HG02763 (cell line): ENCODE results near the gene ALCAM.
"Not testable (repeated sequence)": the region's sequence is repeated elsewhere in the genome, so short reads cannot be mapped to it uniquely, and the experiment has no call there.

ENCODE experiments used
- ATAC-seq: cut with Tn5 transposase; IDR thresholded peaks from one replicate; pipeline ENCODE4 v1.9.1; 2021; ENCODE audit warnings: mild to moderate bottlenecking, moderate library complexity; ENCODE audit not compliant: unreplicated experiment

Gene ALCAM

GRCh38 chr3:105385819-105386508 lies 19.3 kb downstream of the ALCAM start:
- peak; percentile 68 for ATAC-seq

GRCh38 chr3:105387122-105387751 lies 20.5 kb downstream of the ALCAM start:
- no peak for ATAC-seq

GRCh38 chr3:105388176-105388575 lies 21.5 kb downstream of the ALCAM start:
- ATAC-seq = no peak

DNA sequence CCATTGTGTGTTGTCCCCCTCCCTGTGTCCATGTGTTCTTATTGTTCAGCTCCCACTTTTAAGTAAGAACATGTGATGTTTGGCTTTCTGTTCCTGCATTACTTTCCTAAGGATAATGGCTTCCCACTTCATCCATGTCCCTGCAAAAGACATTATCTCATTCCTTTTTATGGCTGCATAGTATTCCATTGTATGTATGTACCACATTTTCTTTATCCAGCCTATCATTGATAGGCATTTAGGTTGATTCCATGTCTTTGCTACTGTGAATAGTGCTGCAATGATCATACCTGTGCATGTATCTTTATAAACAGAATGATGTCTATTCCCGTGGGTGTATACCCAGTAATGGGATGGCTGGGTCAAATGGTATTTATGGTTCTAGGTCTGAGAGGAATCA lies 23.1 kb downstream of the ALCAM start:
- ATAC-seq = not testable (repeated sequence)

DNA sequence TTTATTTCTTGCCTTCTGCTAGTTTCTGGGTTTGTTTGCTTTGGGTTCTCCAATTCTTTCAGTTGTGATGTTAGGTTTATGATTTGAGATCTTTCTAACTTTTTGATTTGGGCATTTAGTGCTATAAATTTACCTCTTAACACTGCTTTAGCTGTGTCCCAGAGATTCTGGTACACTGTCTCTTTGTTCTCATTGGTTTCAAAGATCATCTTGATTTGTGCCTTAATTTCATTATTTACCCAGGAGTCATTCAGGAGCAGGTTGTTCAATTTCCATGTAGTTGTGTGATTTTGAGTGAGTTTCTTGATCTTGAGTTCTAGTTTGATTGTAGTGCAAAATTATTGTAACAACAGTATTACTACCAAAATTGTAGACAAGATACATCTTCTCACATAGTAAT lies 25.9 kb downstream of the ALCAM start:
- not testable (repeated sequence) for ATAC-seq

GRCh38 chr3:105394177-105394576 lies 27.5 kb downstream of the ALCAM start:
- ATAC-seq = no peak

DNA sequence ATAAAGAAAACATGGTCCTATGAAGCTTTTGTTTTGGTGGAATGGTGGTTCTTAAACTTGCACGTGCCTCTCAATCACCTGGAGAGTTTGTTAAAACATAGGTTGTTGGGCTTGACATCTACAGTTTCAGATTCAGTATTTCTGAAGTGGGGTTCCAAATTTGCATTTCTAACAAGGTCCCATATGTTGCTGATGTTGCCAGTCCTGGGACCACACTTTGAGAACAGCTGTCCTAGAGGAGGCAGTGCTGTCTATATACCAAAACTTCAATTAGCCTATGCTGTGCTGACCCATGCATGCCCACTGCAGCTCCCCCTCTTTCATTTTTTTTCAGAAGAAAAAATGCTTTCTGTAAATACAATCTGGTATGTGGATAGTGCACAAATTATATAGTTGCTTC lies 31.3 kb downstream of the ALCAM start:
- ATAC-seq = no peak

GRCh38 chr3:105398437-105398836 lies 31.7 kb downstream of the ALCAM start:
- no peak for ATAC-seq

DNA sequence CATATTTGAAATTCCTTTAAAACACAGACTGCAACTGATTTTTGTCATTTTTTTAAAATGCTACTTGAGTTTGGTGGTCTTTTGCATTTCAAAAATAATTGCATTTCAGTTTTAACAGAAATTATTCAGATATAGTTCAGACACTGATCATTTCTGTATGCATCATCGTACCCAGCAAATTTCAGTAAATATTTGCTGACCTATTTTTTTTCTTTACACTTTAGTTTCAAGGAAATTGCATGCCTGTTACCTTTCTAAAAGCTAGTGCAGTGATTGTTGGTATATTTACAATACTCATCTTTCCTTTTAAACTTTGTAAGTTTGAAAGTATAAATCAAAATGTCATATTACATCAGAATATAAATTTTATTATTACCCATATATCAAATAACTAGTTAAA lies 32.4 kb downstream of the ALCAM start:
- no peak for ATAC-seq

DNA sequence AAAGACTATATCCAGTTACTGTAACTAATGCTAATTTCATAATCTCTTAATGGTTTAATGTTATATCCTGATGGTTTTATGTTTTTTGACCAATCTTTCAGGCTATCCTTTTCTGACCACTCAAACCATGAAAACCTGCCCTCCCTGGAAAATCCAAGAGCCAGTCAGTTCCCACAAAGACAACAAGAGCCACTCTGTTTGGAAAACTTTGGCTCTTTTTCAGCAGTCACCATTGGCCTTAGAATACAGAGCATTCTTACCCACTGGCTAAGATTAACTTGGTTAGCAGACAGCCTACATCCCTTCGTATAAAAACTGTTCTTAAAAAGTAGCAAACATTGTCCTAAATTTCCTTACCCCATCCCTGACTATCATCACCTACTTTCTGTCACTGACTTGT lies 32.9 kb downstream of the ALCAM start:
- no peak for ATAC-seq

DNA sequence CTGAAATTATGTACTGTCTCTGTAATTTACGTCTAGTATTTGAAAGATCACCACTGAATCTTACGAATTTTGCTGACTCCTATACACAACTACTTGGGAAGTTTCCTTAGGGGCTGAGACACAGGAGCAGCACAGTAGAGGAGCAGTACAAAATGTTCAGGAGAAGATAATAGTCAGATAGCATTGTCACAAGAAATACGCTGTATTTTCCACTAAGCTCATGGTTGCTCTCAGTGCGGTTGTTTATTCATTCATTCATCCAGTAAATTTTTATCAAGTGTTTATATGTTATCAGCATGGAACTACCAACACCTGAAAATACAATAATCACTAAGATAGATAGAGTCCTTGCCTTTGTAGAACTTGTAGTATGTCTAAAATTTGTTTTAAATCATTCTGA lies 34.5 kb downstream of the ALCAM start:
- no peak for ATAC-seq

GRCh38 chr3:105401691-105402149 lies 35.0 kb downstream of the ALCAM start:
- no peak for ATAC-seq

- no peak for ATAC-seq
Observed at GRCh38 chr3:105402287-105402801, 35.6 kb downstream of the ALCAM start.

DNA sequence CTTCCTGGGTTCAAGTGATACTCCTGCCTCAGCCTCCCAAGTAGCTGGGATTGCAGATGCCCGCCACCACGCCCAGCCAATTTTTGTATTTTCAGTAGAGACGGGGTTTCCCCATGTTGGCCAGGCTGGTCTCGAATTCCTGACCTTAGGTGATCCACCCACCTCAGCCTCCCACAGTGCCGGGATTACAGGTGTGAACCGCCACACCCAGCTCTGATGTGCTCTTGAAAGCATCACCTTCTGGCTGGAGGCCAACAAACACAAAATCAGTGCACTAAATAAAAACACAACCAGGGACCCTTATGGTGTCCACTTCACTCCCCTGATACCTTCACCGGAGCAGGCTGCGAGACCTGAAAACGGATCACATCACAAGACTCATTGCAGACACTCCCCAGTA lies 36.3 kb downstream of the ALCAM start:
- not testable (repeated sequence) for ATAC-seq

- no peak for ATAC-seq
Observed at GRCh38 chr3:105406268-105406667, 39.6 kb downstream of the ALCAM start.

- no peak for ATAC-seq
Observed at GRCh38 chr3:105409364-105409763, 42.7 kb downstream of the ALCAM start.

- ATAC-seq = no peak
Observed at GRCh38 chr3:105413343-105413887, 46.7 kb downstream of the ALCAM start.

GRCh38 chr3:105414841-105415240 lies 48.1 kb downstream of the ALCAM start:
- no peak for ATAC-seq

- ATAC-seq = no peak
Observed at GRCh38 chr3:105415951-105416350, 49.2 kb downstream of the ALCAM start.

GRCh38 chr3:105417525-105418289 lies 51.0 kb downstream of the ALCAM start:
- no peak for ATAC-seq

DNA sequence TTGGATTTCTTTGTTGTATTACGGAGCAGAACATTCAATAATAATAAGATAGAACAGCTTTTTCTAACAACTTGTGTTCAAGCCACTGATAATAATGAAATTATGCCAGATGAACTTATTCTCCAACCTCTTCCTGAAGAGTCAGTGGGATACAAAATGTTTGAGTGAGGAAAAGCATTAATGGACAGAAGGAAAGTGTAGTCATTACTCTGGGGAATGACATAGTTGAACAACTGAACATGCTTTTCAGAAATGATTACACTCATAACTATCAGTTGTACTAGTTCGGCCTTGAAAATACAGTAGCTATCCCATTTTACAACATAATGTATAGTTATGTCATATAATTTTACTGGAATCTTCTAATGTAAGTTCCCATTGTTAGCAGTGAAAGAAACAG lies 55.9 kb downstream of the ALCAM start:
- ATAC-seq = no peak
